Mononuclear cell (primary cell): ENCODE measurements around the gene ASIC5. TPM values are rescaled to one million over a fixed set of nuclear protein-coding genes. Genes with fewer than 3 reads are reported as not detected.
"Not testable (repeated sequence)": the region's sequence is repeated elsewhere in the genome, so short reads cannot be mapped to it uniquely, and the experiment has no call there.

Source experiments
- H3K27me3 ChIP-seq: 2 replicates; pipeline ENCODE4 v1.6.0; 2011; ENCODE audit warnings: low read length, control low read depth; ENCODE audit not compliant: insufficient read depth
- H3K4me1 ChIP-seq: 2 replicates; pipeline ENCODE4 v1.5.1; 2011; ENCODE audit warnings: mild to moderate bottlenecking, low read length, control low read depth; ENCODE audit not compliant: insufficient read depth
- H3K4me3 ChIP-seq: 2 replicates; pipeline ENCODE4 v1.5.1; 2011; ENCODE audit warnings: mild to moderate bottlenecking, low read length, moderate library complexity
- H3K9me3 ChIP-seq: 2 replicates; pipeline ENCODE4 v1.5.1; 2011; ENCODE audit warnings: low read depth, mild to moderate bottlenecking, control low read depth, low read length
- total RNA-seq: library from RNA; depleted of rRNA; stranded (reverse); fragments of >200 nt; gene quantifications from one replicate; pipeline ENCODE4 v1.2.3, GENCODE V29; 2012

Gene ASIC5
- total RNA-seq, 1 donor = not detected

DNA sequence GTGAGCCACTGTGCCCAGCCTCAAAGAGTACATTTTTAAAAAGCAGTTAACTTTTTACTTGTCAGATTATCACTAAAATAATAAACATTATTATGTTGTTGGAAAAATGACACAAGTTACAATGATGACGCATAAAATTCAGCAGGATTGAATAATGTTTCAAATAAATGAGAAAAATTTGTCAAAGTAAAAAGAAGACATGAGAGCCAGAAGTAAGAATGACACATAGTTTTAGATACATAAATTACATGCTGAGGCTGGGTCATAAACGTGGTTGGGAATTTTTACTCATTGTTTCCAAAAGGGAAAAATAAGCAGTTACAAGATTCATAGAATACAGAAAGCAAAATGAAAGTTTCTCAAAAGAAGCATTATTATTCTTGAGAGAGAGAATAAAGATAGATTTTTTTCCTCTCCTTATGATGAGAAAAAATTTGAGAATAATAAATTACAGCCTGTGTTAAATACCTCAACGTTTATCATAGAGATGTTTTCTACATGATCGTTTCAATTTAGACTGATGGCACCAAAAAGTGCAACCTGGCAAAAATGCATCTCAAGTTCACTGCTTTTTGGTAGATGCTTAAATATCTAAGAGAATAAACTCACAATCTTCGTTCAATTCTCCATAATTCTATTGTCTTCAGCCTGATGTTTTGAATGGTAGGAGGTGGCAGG lies 66.8 kb downstream of the ASIC5 start:
- H3K4me1 ChIP-seq = no peaks in the 10 kb centered on the region
- no peak overlapping the region for H3K4me3 ChIP-seq
- H3K27me3 ChIP-seq = no peaks in the 10 kb centered on the region
- H3K9me3 ChIP-seq = no peaks in the 10 kb centered on the region

DNA sequence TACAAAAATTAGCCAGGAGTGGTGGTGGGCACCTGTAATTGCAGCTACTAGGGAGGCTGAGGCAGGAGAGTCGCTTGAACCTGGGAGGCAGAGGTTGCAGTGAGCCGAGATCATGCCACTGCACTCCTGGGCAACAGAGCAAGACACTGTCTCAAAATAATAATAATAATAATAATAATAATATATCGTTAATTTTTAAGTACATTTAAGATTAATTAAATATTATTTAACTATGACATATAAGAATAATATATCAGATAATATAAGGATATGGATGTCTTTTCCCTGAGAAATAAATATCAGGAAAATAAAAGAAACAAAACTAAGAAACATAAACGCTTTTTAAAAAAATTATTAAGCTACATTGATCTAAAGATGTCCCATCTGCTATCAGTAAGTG lies 68.5 kb downstream of the ASIC5 start:
- H3K27me3 ChIP-seq, H3K4me3 ChIP-seq, H3K4me1 ChIP-seq, H3K9me3 ChIP-seq: not testable (repeated sequence)

DNA sequence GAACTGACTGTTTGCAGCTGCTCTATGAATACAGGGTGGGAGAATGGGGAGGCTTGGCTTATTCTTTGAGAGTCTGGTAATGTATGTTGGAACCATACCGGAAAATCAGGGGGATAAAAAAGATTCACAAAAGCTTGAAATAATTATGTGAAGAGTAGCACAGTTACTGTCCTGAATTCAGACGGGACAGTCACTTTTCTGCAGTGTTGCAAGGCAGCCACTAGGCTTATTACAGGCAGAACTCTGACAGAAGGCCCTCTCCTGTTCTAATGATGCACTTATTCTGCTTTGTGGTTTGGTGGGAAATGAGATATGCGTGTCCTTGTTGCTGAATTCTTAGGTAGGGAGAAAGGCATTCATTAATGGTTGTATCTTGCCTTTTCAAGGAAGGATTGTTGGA lies 70.1 kb downstream of the ASIC5 start:
- H3K4me1 ChIP-seq = no peaks in the 10 kb centered on the region
- H3K27me3 ChIP-seq = no peaks in the 10 kb centered on the region
- H3K4me3 ChIP-seq = no peak overlapping the region
- H3K9me3 ChIP-seq = no peaks in the 10 kb centered on the region

DNA sequence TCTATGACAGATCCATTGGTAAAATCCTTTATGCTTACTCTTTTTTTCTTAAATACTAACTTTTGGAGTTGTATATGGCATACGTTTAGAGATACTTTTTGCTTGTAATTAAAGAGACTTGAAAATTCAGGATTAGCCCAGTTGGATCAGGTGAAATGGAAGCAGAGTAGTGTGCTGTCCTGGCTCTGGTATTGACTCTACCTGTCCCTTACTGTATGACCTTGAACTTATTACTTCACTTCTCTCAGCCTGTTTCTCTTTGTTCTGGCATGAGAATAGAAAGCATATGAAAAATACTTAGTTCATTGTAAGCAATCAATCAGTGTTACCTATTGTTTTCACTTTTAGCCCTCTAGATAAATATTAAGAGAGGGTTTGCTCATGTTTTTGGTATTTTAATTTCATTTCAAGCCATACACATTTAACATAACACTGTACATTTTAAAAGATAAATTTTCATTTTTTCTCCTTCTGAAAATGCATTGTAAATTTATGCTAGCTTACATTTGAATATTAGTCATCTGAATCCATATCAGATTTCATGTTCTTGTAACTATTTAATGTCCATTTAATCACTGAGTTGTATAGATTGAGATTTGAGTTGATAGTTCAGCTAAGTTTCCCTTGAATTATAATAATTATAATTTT lies 71.4 kb downstream of the ASIC5 start:
- Histone ChIP-seq H3K9me3 (no peaks in the 10 kb centered on the region), H3K27me3 (no peaks in the 10 kb centered on the region), H3K4me1 (no peaks in the 10 kb centered on the region), H3K4me3 (no peak overlapping the region)

DNA sequence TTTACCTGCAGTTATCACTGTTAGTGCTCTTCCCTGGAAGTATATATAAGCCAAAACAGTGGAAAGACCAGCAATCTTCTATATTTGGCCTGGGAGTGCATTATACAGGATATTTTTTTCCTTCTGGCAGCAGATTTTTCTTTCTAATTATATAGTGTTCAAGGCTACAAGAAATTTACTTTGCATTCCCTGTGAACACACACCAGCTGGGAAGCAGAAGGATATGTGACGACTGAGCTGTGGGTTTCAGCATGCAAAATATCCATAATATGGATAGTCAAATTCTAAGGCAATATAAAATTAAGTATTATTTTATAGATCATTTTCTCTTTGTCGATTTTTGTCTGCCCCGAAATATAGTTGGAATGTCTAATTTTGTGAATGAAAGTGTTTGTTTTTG lies 76.1 kb downstream of the ASIC5 start:
- no peaks in the 10 kb centered on the region for H3K27me3 ChIP-seq
- H3K4me1 ChIP-seq = no peaks in the 10 kb centered on the region
- H3K4me3 ChIP-seq = no peak overlapping the region
- H3K9me3 ChIP-seq = no peaks in the 10 kb centered on the region

DNA sequence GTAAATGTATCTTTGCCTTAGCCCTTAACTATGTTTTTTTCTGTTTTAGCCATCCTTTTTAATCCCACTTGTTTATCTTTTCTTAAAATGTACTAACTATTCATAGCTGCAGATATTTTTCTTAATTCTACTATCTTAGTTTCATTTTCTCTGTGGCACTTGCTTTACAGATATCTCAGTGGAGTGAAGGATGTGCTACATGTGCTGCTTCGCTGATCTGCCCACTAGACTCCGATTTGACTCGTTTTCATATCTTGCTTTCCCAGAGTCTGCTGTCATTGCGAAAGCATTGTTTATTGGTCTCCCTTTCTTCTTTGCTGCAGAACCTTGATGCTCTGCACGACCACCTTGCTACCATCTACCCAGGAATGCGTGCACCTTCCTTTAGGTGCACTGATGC lies 76.7 kb downstream of the ASIC5 start:
- Histone ChIP-seq H3K4me1 (no peaks in the 10 kb centered on the region), H3K9me3 (no peaks in the 10 kb centered on the region), H3K4me3 (no peak overlapping the region), H3K27me3 (no peaks in the 10 kb centered on the region)

DNA sequence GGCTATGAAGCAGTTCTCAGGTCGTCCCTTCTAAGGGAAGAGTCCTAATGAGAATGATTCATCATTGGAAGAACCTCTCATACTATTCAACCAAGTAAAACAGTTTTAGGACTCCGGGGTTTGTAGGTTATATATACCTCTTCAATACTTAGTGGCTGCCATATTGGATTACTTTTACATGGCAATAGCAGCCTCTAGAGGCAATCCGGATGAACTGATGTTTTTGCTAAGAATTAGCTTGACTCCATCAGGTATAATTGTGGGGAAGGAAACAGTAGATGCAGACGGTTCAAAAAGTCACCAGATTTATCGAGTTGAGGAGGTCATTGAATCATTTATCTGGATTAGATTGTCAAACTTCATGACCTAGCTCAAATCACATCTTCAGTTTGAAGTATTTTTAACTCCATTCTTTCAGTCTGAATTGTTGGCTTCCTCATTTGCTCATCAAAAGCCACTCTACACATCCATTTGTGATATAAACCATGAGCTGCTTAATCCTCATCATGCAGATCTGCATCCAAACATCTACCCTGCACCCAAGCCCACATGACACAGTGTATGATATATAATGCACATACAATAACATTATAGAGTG lies 78.9 kb downstream of the ASIC5 start:
- H3K27me3 ChIP-seq = no peaks in the 10 kb centered on the region
- H3K4me1 ChIP-seq = no peaks in the 10 kb centered on the region
- H3K9me3 ChIP-seq = no peaks in the 10 kb centered on the region
- H3K4me3 ChIP-seq = no peak overlapping the region

DNA sequence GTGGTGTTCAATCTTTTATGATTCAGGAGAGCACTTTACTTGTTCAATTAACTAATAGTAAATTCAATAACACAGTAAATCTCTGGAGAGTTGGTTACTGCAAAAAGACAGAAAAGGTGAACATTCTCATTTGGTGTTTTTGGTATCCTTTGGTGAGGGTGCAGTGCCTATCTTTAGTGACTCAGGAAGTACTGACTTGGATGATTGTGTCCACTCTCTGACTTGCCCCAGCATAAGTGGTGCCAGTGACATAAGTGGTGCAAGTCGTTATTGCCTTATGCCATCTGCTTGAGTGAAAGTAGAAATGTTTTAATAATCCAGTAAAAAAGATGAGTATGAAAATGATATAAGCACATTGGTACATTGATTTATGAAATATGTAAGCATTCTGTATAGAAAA lies 80.2 kb downstream of the ASIC5 start:
- H3K9me3 ChIP-seq = no peaks in the 10 kb centered on the region
- no peaks in the 10 kb centered on the region for H3K27me3 ChIP-seq
- no peaks in the 10 kb centered on the region for H3K4me1 ChIP-seq
- H3K4me3 ChIP-seq = no peak overlapping the region

DNA sequence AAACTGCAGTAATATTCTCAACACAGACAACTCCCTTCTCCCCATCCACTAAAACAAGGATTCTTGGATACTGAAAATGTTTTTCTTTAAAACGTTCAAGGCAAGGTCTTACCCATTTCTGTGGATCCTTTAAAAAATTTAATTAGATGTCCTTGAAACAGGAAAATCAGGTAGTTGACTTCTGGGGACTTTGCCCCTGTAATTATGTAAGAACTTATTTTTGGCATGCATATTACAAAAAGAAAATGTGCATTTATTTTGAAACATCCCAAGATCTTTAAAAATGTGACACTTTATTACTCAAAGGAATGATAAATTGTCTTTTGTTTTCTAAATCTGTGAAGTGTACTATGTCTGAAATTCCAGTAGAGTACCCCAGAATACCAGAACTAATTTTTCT lies 81.4 kb downstream of the ASIC5 start:
- Histone ChIP-seq H3K4me3 (no peak overlapping the region), H3K4me1 (no peaks in the 10 kb centered on the region), H3K9me3 (no peaks in the 10 kb centered on the region)

DNA sequence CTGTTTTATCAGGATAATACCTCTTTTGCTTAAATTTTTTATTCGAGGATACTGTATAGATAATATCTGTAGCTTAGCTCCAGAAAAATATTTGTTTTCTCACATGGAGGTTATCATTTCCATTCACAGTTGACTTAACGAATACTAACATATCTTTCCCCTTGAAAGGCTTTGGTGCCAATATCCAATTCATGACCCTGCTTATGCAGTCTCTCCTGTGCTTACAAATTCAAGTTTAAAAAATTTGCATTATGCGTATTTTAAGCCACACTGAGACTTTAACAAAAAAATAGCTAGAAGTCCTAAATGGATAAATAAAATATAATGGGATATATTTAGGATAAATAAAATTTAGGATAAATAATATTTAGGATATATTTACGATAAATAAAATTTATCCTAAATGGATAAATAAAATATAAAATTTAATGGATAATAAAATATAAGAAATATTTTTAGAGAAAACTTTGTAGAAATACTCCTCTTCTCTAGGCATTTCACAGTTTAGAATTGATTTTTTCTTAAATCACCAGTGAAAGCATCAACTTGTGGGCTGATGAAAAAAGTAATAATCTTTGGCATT lies 84.7 kb downstream of the ASIC5 start:
- H3K4me3 ChIP-seq = no peak overlapping the region
- H3K9me3 ChIP-seq = no peaks in the 10 kb centered on the region
- no peaks in the 10 kb centered on the region for H3K4me1 ChIP-seq
- H3K27me3 ChIP-seq = no peaks in the 10 kb centered on the region

More for the DNA sequence above, 81.4 kb downstream of the ASIC5 start:
- H3K27me3 ChIP-seq = no peaks in the 10 kb centered on the region

DNA sequence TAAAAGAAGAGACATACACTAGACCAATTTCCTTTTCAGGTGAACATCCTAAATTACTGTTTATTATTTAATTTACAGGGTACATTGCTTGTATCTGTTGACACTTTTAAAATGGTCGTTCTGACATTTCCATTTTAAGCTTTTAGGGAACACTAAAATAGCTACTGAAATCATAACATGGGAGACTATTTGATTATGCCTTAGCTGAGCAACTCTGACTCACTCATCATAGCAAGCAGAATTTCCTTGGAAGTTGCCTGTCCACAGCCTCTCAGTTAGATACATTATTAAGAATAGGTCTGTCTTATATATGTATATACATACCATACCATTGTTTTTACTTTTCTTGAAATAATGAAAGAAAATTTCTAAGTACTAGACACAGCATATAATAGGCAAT lies 85.3 kb downstream of the ASIC5 start:
- Histone ChIP-seq H3K4me1 (no peaks in the 10 kb centered on the region), H3K27me3 (no peaks in the 10 kb centered on the region), H3K9me3 (no peaks in the 10 kb centered on the region), H3K4me3 (no peak overlapping the region)

Other genes with a start within 250 kb of the ASIC5 start
- gene GUCY1A1, start 199.4 kb downstream of the ASIC5 start, total RNA-seq = 6.4 TPM
- 12.5 TPM for gene GUCY1B1, start 107.3 kb downstream of the ASIC5 start, total RNA-seq
- gene TDO2, start 37.4 kb upstream of the ASIC5 start, total RNA-seq = not detected
- 7.9 TPM for gene CTSO, start 87.6 kb upstream of the ASIC5 start, total RNA-seq